Endothelial cell of umbilical vein (primary cell): ENCODE results near the gene TDO2. TPM values are rescaled to one million over a fixed set of nuclear protein-coding genes. Genes with fewer than 3 reads are reported as not detected.
A peak's percentile ranks its signal among the peaks of the same experiment; 100 is the strongest.

Experiments used
- BruUV-seq: library from RNA; stranded (reverse); fragments of 400-500 nt; replicated peaks from 2 replicates; lab custom pipeline; 2021; lab: Mats Ljungman, UMichigan
- CTCF ChIA-PET: fragments of 300-600, 350-600 bp; sonication (Branson Sonifier 250); formaldehyde crosslinking; loops from one replicate; lab custom pipeline; 2021; ENCODE audit warnings: antibody characterized with exemption, inconsistent platforms; lab: Charles Lee
- POLR2A ChIA-PET: fragments of 300-600, 350-600 bp; sonication (Branson Sonifier 250); formaldehyde crosslinking; loops from one replicate; lab custom pipeline; 2021; ENCODE audit warnings: antibody characterized with exemption, inconsistent platforms; lab: Charles Lee
- DNase-seq: peaks from one replicate; pipeline ENCODE4 v3.0.0-alpha.2; 2011; ENCODE audit warnings: low read depth, low spot score
- FAIRE-seq: peaks from 2 replicates; lab custom pipeline; 2011; peaks lifted over from hg19 to GRCh38; lab: Jason Lieb, UNC
- H2AFZ ChIP-seq: 2 replicates; pipeline ENCODE4 v1.6.0; 2012; ENCODE audit warnings: low read depth, low read length, control low read depth, inconsistent platforms
- H3K27ac ChIP-seq: 2 replicates; pipeline ENCODE4 v1.5.1; 2011; ENCODE audit warnings: low read depth, mild to moderate bottlenecking, control low read depth, low read length, moderate library complexity; ENCODE audit not compliant: insufficient read depth
- H3K27me3 ChIP-seq, 2 experiments: 2 replicates each; pipeline versions ENCODE4 v1.6.0 to v1.6.1; 2011; ENCODE audit warnings: low read length in 2 of 2, mixed read lengths in 1 of 2; ENCODE audit not compliant: control insufficient read depth in 2 of 2, insufficient read depth in 2 of 2
- H3K36me3 ChIP-seq, 2 experiments: 2 replicates in 1 of 2; 3 replicates in 1 of 2; pipeline ENCODE4 v1.5.1; 2011; ENCODE audit warnings: low read length in 2 of 2, mild to moderate bottlenecking in 1 of 2, moderate library complexity in 1 of 2; ENCODE audit not compliant: control insufficient read depth in 2 of 2, insufficient read depth in 2 of 2; ENCODE audit errors: extremely low read depth in 1 of 2
- H3K4me1 ChIP-seq: 3 replicates; pipeline ENCODE4 v1.5.1; 2011; ENCODE audit warnings: mild to moderate bottlenecking, low read length; ENCODE audit not compliant: control insufficient read depth, insufficient read depth; ENCODE audit errors: extremely low read depth
- H3K4me2 ChIP-seq: 2 replicates; pipeline ENCODE4 v1.6.1; 2011; ENCODE audit warnings: low read length, control low read depth, mixed read lengths; ENCODE audit not compliant: insufficient read depth
- H3K4me3 ChIP-seq, 3 experiments: fragments of 200-600 bp in 1 of 3; sonication (generic), shearing (Covaris generic) in 1 of 3; replicated peaks in 1 of 3; 2 replicates each; pipeline ENCODE4 v1.5.1; 2011 to 2016; ENCODE audit warnings: control low read depth in 3 of 3, low read length in 3 of 3, mild to moderate bottlenecking in 2 of 3, inconsistent platforms in 1 of 3, low read depth in 1 of 3, moderate library complexity in 1 of 3; ENCODE audit not compliant: insufficient read depth in 1 of 3
- H3K79me2 ChIP-seq: 2 replicates; pipeline ENCODE4 v1.6.0; 2012; ENCODE audit warnings: low read length, inconsistent platforms; ENCODE audit not compliant: control insufficient read depth, insufficient read depth
- H3K9ac ChIP-seq: replicated peaks from 2 replicates; pipeline ENCODE3; 2011; ENCODE audit warnings: low read length, control low read depth; ENCODE audit not compliant: insufficient read depth; ENCODE audit errors: extremely low read depth
- H3K9me1 ChIP-seq: replicated peaks from 3 replicates; pipeline ENCODE4 v1.6.0; 2011; ENCODE audit warnings: mild to moderate bottlenecking, low read length; ENCODE audit not compliant: control insufficient read depth, insufficient read depth; ENCODE audit errors: extremely low read depth
- H3K9me3 ChIP-seq: replicated peaks from 2 replicates; pipeline ENCODE4 v1.5.1; 2012; ENCODE audit warnings: low read length, inconsistent platforms; ENCODE audit not compliant: control insufficient read depth, insufficient read depth
- H4K20me1 ChIP-seq: replicated peaks from 2 replicates; pipeline ENCODE3; 2011; ENCODE audit warnings: mild to moderate bottlenecking, low read length; ENCODE audit not compliant: control insufficient read depth, insufficient read depth; ENCODE audit errors: extremely low read depth
- CTCF ChIP-seq, 2 donors: IDR thresholded peaks; 1 replicate in 1 of 2; 2 replicates in 1 of 2; pipeline ENCODE4 v1.5.1; 2011; ENCODE audit warnings: low read length in 2 of 2, mild to moderate bottlenecking in 2 of 2, moderate library complexity in 2 of 2, control low read depth in 1 of 2, inconsistent platforms in 1 of 2, low read depth in 1 of 2; ENCODE audit not compliant: insufficient read depth in 1 of 2; ENCODE audit errors: extremely low read depth in 1 of 2
- EZH2 ChIP-seq: IDR thresholded peaks from 2 replicates; pipeline ENCODE4 v1.6.1; 2012; ENCODE audit warnings: borderline replicate concordance, low read depth, mild to moderate bottlenecking, moderate library complexity, low read length, inconsistent platforms; ENCODE audit not compliant: severe bottlenecking
- FOS ChIP-seq: IDR thresholded peaks from 2 replicates; pipeline ENCODE4 v1.6.1; 2011; ENCODE audit warnings: mild to moderate bottlenecking, low read length, moderate library complexity, borderline replicate concordance; ENCODE audit not compliant: insufficient read depth
- GATA2 ChIP-seq: IDR thresholded peaks from 2 replicates; pipeline ENCODE4 v1.7.0; 2011; ENCODE audit warnings: low read depth, mild to moderate bottlenecking, moderate library complexity, mixed read lengths, low read length; ENCODE audit not compliant: insufficient read length, insufficient read depth
- JUN ChIP-seq: IDR thresholded peaks from 2 replicates; pipeline ENCODE4 v1.6.1; 2011; ENCODE audit warnings: borderline replicate concordance, low read depth; ENCODE audit not compliant: insufficient read length, insufficient read depth
- MAX ChIP-seq: IDR thresholded peaks from 2 replicates; pipeline ENCODE4 v1.6.1; 2011; ENCODE audit not compliant: insufficient read depth, insufficient read length
- MYC ChIP-seq: IDR thresholded peaks from one replicate; pipeline ENCODE4 v1.6.1; 2011; ENCODE audit warnings: mild to moderate bottlenecking, low read depth, low read length
- POLR2A ChIP-seq: IDR thresholded peaks from 2 replicates; pipeline ENCODE4 v1.6.1; 2012; ENCODE audit warnings: low read depth, mild to moderate bottlenecking, control low read depth, low read length
- POLR2AphosphoS5 ChIP-seq: IDR thresholded peaks from 2 replicates; pipeline ENCODE4 v1.6.1; 2012; ENCODE audit warnings: low read depth, mild to moderate bottlenecking, control low read depth, low read length, moderate library complexity; ENCODE audit not compliant: insufficient read depth
- dilution Hi-C: fragments of 300-500 bp; cut with MboI; formaldehyde crosslinking; loops from one replicate; pipeline ENCODE4 v1.15.0; 2019; ENCODE audit warnings: low sequenced_read_pairs; ENCODE audit not compliant: extremely low pct_ligation_motif_present
- intact Hi-C: fragments of 100-400 bp; cut with micrococcal nuclease; formaldehyde crosslinking; loops from one replicate; pipeline ENCODE4 v1.10.0; 2022
- polyA plus RNA-seq, 4 experiments: library from polyadenylated mRNA; depleted of rRNA in 3 of 4; stranded (reverse) in 3 of 4; unstranded in 1 of 4; fragments of >200 nt; gene quantifications; 2 replicates each; pipeline versions ENCODE4 v1.2.1 to v1.2.3, GENCODE V29; 2011 to 2012; ENCODE audit warnings: missing spikeins in 1 of 4
- total RNA-seq: library from RNA; stranded (reverse); gene quantifications from 2 replicates; pipeline ENCODE4 v1.2.3, GENCODE V29; 2021

The TDO2 gene
- total and polyA plus RNA-seq, 2 donors (not counting 3 experiments of a cell fraction or from before 2014, with no cell fraction given), result not detected

GRCh38 chr4:155889031-155889793 is 14.3 kb upstream of the TDO2 start:
- DNase-seq, result peak; percentile 11
- FAIRE-seq, result no peak
- no peak for TF ChIP-seq POLR2AphosphoS5
- no peak for TF ChIP-seq MYC
- TF ChIP-seq CTCF (IDR thresholded peaks at IDR 0.05; ENCODE audit: extremely low read depth in 1 of 2, insufficient read depth in 1 of 2, low read depth in 1 of 2, low read length in 2 of 2), result no peak
- no peak for TF ChIP-seq JUN
- no peak for TF ChIP-seq MAX
- no peak for TF ChIP-seq GATA2
- TF ChIP-seq FOS, result no peak
- no peak for TF ChIP-seq EZH2
- no peak for TF ChIP-seq POLR2A
- intact Hi-C loops, result no loop called here
- H3K4me2 ChIP-seq, result no peak overlapping the region
- no TSS peak for BruUV-seq
- ChIA-PET POLR2A (no interaction called here), CTCF (no interaction called here)
- dilution Hi-C loops, result no loop called here
- H3K27ac ChIP-seq, result no peak overlapping the region
- H2AFZ ChIP-seq, result no peak overlapping the region
- H3K27me3 ChIP-seq, result no peaks in the 10 kb centered on the region
- H3K9ac ChIP-seq, result no peak overlapping the region
- no peaks in the 10 kb centered on the region for H3K79me2 ChIP-seq
- no peaks in the 10 kb centered on the region for H4K20me1 ChIP-seq
- H3K4me3 ChIP-seq, result no peak overlapping the region
- no peaks in the 10 kb centered on the region for H3K9me1 ChIP-seq
- H3K36me3 ChIP-seq, result no peaks in the 10 kb centered on the region
- H3K9me3 ChIP-seq, result no peaks in the 10 kb centered on the region
- H3K4me1 ChIP-seq, result no peaks in the 10 kb centered on the region
